NCI-H1092 (cell line): ENCODE results near the gene FARS2.

Source experiments
- DNase-seq: peaks from one replicate; lab custom pipeline; 2025; lab: John Stamatoyannopoulos, UW

FARS2 gene

GRCh38 chr6:5469101-5469846, 208.0 kb downstream of the FARS2 start:
- no peak for DNase-seq

GRCh38 chr6:5471044-5471443, 209.7 kb downstream of the FARS2 start:
- DNase-seq: no peak

- DNase-seq: peak; percentile 6
Observed at GRCh38 chr6:5471637-5472398, 210.5 kb downstream of the FARS2 start.

- no peak for DNase-seq
Observed at GRCh38 chr6:5472571-5472970, 211.3 kb downstream of the FARS2 start.

- no peak for DNase-seq
Observed at GRCh38 chr6:5475779-5476178, 214.5 kb downstream of the FARS2 start.

GRCh38 chr6:5478380-5478779, 217.1 kb downstream of the FARS2 start:
- no peak for DNase-seq

- peak; percentile 28 for DNase-seq
Observed at GRCh38 chr6:5481033-5481432, 219.7 kb downstream of the FARS2 start.

GRCh38 chr6:5481750-5482149, 220.4 kb downstream of the FARS2 start:
- DNase-seq: no peak

- no peak for DNase-seq
Observed at GRCh38 chr6:5482619-5483018, 221.3 kb downstream of the FARS2 start.

- DNase-seq: no peak
Observed at GRCh38 chr6:5484692-5485091, 223.4 kb downstream of the FARS2 start.

- DNase-seq: no peak
Observed at GRCh38 chr6:5486214-5486613, 224.9 kb downstream of the FARS2 start.

GRCh38 chr6:5490501-5491069, 229.3 kb downstream of the FARS2 start:
- peak; percentile 57 for DNase-seq

- no peak for DNase-seq
Observed at GRCh38 chr6:5492356-5492755, 231.0 kb downstream of the FARS2 start.

GRCh38 chr6:5493806-5494205, 232.5 kb downstream of the FARS2 start:
- no peak for DNase-seq

- DNase-seq: no peak
Observed at GRCh38 chr6:5497896-5498578, 236.7 kb downstream of the FARS2 start.

- DNase-seq: no peak
Observed at GRCh38 chr6:5498579-5498899, 237.2 kb downstream of the FARS2 start.

GRCh38 chr6:5499644-5500306, 238.5 kb downstream of the FARS2 start:
- DNase-seq: no peak

- DNase-seq: peak; percentile 35
Observed at GRCh38 chr6:5501837-5502236, 240.5 kb downstream of the FARS2 start.

GRCh38 chr6:5504078-5504477, 242.8 kb downstream of the FARS2 start:
- no peak for DNase-seq

- no peak for DNase-seq
Observed at GRCh38 chr6:5506149-5506548, 244.8 kb downstream of the FARS2 start.

- no peak for DNase-seq
Observed at GRCh38 chr6:5506597-5506996, 245.3 kb downstream of the FARS2 start.

- DNase-seq: no peak
Observed at GRCh38 chr6:5507131-5507681, 245.9 kb downstream of the FARS2 start.
